GM12878 (cell line): Measurements from ENCODE around the gene WDSUB1.

Experiments used
- CHD2 ChIP-seq: IDR thresholded peaks from 2 replicates; pipeline ENCODE4 v1.6.1; 2011; ENCODE audit warnings: low read depth, low read length, improper control_type of control experiment, borderline replicate concordance
- PKNOX1 ChIP-seq: fragments of 450-650 bp; IDR thresholded peaks from 2 replicates; pipeline ENCODE4 v1.6.1; 2016; ENCODE audit warnings: mild to moderate bottlenecking
- ZBTB4 ChIP-seq: fragments of 450-650 bp; formaldehyde crosslinking; IDR thresholded peaks from 2 replicates; pipeline ENCODE4 v1.4.0; 2022; ENCODE audit warnings: mild to moderate bottlenecking, moderate library complexity

GRCh38 chr2:159300586-159300985 is 14.1 kb upstream of the WDSUB1 start:
- TF ChIP-seq PKNOX1 (no peak), CHD2 (no peak), ZBTB4 (no peak)
